Neural crest cell (in vitro differentiated cells): ENCODE results near the gene GJD3. TPM values are rescaled to one million over a fixed set of nuclear protein-coding genes. Genes with fewer than 3 reads are reported as not detected.
A peak's percentile ranks its signal among the peaks of the same experiment; 100 is the strongest.

Experiments used
- DNase-seq: peaks from one replicate; pipeline ENCODE4 v3.0.0; 2021; ENCODE audit warnings: low read depth, mixed read lengths, low spot score
- H3K27ac Mint-ChIP-seq: one replicate; pipeline ENCODE4 v1.8.0; 2021; ENCODE audit warnings: mild to moderate bottlenecking, mixed read lengths; ENCODE audit not compliant: unreplicated experiment
- H3K27me3 Mint-ChIP-seq: 2 replicates; pipeline ENCODE4 v1.8.0; 2021; ENCODE audit warnings: low read depth, mild to moderate bottlenecking, mixed read lengths
- H3K36me3 Mint-ChIP-seq: 2 replicates; pipeline ENCODE4 v1.8.0; 2021; ENCODE audit warnings: low read depth, mild to moderate bottlenecking, mixed read lengths
- H3K4me1 Mint-ChIP-seq: 2 replicates; pipeline ENCODE4 v1.8.0; 2021; ENCODE audit warnings: mixed read lengths
- H3K4me3 Mint-ChIP-seq: one replicate; pipeline ENCODE4 v1.8.0; 2021; ENCODE audit warnings: mild to moderate bottlenecking, mixed read lengths
- H3K9me3 Mint-ChIP-seq: 2 replicates; pipeline ENCODE4 v1.8.0; 2021; ENCODE audit warnings: mixed read lengths
- total RNA-seq: library from RNA; stranded (reverse); gene quantifications from 2 replicates; pipeline ENCODE4 v1.2.1, GENCODE V29; 2021
- TF ChIP-seq, protein P1 (sequence below): fragments of 200-600 bp; sonication (generic); conservative IDR thresholded peaks from 2 replicates; pipeline ENCODE4 v1.5.0; 2021; ENCODE audit warnings: antibody characterized with exemption, mild to moderate bottlenecking

Gene GJD3
- total RNA-seq, 1 donor from 2014 or later: not detected

DNA sequence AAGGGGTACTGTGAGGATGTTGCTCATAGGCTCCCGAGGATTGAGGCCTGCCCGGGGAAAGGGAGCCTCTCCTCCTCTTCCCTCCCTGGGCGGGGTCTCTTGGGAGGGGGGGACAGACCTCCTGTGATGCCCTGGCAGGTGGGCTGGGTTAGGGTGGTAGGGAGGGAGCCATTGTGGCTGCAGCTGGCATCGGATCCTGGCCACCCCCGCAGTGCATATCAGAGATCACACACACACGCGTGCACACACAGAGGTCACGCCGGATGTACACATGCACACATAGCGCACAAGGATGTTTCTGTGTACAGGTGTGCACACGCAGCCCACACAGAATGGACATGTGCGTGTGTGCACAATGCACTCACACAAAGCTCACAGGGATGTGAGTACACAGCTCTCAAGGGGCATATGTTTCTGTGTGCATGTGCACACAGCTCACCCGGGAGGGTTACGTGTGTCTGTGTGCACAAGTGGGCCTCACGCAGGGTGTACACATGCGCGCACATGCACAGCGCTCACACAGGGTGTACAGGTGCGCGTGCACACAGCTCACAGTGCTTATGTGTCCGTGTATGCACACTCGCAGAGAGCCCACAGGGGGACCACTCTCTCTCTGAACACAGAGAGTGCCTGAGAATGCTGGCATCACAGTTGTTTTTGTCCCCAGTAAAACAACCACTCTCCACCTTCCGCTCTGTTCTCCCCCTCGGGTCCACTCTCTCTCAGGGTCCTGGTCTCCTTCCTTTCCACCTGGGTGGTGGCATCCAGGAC, 2.4 kb downstream of the GJD3 start:
- peaks cover 50% of the 10 kb centered on the region for H3K27me3 Mint-ChIP-seq
- peaks cover 10% of the 10 kb centered on the region for H3K4me1 Mint-ChIP-seq

DNA sequence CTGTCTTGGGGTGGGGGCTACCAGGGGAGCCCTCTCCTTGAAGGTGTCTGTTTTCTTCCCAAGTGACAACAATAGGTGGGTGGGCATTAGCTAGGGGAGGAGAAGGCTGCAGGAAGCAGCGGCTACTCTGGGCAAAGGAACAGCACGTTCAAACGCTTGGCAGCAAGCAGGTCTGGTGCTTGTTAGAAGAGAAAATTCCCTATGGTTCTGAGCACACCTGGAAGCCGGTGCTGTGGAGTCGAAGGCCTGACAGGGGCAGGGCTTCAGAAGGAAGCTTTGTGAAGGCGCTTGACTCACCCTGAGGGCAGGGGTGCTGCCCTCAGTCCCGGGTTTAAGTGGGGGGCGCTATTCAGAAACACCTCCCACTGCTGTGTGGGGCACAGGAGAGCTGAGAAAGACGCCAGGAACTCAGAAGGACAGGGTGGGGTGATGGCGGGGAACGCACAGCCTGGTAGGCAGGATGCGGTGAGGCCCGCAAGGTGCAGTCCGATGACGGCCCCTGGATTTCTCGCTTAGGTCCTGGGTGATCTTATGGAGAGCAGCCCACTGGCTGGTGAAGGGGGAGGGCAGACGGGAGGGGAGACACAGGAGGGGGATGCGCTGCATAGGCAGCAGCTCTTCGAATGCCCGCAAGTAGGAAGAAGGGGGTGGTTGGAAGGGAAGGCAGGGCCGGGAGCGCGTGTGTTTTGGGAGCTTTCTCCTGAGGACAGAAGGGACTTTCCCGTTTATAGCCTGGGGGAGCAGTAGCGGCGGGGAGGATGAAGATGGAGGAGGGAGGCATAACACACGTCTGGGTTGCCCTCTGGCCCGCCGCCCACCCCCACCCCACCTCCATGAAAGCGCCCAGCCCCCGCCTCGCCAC, 3.2 kb downstream of the GJD3 start:
- peaks cover 10% of the 10 kb centered on the region for H3K4me1 Mint-ChIP-seq
- peak overlapping the region; percentile 80 for H3K4me3 Mint-ChIP-seq
- no peaks in the 10 kb centered on the region for H3K36me3 Mint-ChIP-seq
- TF ChIP-seq, protein P1, sequence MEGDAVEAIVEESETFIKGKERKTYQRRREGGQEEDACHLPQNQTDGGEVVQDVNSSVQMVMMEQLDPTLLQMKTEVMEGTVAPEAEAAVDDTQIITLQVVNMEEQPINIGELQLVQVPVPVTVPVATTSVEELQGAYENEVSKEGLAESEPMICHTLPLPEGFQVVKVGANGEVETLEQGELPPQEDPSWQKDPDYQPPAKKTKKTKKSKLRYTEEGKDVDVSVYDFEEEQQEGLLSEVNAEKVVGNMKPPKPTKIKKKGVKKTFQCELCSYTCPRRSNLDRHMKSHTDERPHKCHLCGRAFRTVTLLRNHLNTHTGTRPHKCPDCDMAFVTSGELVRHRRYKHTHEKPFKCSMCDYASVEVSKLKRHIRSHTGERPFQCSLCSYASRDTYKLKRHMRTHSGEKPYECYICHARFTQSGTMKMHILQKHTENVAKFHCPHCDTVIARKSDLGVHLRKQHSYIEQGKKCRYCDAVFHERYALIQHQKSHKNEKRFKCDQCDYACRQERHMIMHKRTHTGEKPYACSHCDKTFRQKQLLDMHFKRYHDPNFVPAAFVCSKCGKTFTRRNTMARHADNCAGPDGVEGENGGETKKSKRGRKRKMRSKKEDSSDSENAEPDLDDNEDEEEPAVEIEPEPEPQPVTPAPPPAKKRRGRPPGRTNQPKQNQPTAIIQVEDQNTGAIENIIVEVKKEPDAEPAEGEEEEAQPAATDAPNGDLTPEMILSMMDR: no peak
- no peak for DNase-seq
- no peaks in the 10 kb centered on the region for H3K9me3 Mint-ChIP-seq
- peaks cover 50% of the 10 kb centered on the region for H3K27me3 Mint-ChIP-seq
- no peak overlapping the region for H3K27ac Mint-ChIP-seq

More for the DNA sequence above, 2.4 kb downstream of the GJD3 start:
- TF ChIP-seq, protein P1: no peak
- DNase-seq: no peak
- Mint-ChIP-seq H3K27ac (no peak overlapping the region), H3K9me3 (no peaks in the 10 kb centered on the region), H3K4me3 (peak overlapping the region; percentile 72), H3K36me3 (no peaks in the 10 kb centered on the region)

DNA sequence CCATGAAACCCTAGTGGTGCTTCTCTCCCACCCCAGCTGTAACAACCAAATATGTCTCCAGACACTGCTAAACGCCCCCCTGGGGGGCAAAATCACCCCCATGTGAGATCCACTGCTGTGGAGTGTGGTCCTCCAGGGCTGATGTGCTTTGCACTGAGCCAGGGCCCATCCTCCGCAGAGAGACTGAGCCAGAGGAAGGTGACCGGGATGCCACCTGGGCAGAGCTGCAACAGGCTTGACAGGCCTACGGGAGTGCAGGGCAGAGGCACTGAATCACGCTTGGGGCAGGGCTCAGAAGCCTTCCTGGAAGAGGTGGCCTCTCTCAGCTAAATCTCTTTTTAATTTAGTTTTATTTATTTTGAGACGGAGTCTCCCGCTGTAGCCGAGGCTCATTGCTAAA, 4.4 kb downstream of the GJD3 start:
- Mint-ChIP-seq H3K27ac (no peak overlapping the region), H3K27me3 (peaks cover 45% of the 10 kb centered on the region), H3K4me1 (peaks cover 16% of the 10 kb centered on the region), H3K36me3 (no peaks in the 10 kb centered on the region), H3K9me3 (no peaks in the 10 kb centered on the region), H3K4me3 (peak overlapping the region; percentile 80)
- DNase-seq: no peak
- TF ChIP-seq, protein P1: no peak

DNA sequence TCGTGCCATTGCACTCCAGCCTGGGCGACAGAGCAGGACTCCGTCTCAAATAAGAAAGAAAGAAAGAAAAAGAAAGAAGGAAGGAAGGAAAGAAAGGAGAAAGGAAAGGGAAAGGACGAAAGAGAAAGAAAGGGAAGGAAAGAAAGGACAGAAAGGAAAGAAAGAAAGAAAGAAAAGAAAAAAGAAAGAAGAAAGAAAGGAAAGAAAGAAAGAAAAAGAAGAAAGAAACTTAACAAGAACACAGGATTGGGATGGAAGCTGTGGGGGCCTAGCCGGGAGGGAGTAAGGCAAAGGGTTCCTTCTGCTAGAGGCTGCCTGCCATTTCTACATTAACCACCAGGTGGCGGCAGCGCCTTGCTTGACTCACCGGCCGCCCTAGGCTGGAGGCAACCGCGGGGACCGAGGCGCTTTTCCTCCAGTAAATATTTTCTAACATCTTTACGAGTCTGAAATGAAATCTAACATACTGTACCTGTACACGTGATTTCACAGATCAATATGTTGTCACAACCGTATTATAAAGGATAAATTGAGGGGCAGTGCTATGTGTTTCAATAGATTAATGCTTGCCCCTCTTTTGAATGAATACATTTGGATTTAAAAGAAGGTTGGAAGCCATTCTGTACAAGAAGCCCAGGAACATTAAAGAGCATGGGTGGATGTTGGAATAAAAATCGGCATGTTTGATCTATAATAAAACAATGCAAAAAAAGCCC, 6.1 kb downstream of the GJD3 start:
- H3K27me3 Mint-ChIP-seq: peaks cover 32% of the 10 kb centered on the region
- peak; percentile 98 for DNase-seq
- no peaks in the 10 kb centered on the region for H3K36me3 Mint-ChIP-seq
- no peak overlapping the region for H3K27ac Mint-ChIP-seq
- H3K4me1 Mint-ChIP-seq: peaks cover 20% of the 10 kb centered on the region
- H3K4me3 Mint-ChIP-seq: peak overlapping the region; percentile 73
- TF ChIP-seq, protein P1: peak; percentile 99
- no peaks in the 10 kb centered on the region for H3K9me3 Mint-ChIP-seq
